K562 (cell line): ENCODE results near the gene C16orf95. TPM values are rescaled to one million over a fixed set of nuclear protein-coding genes. Genes with fewer than 3 reads are reported as not detected.

Source experiments
- ATAC-seq: fragments of 200-7000 bp; cut with Tn5 transposase; 3 replicates; pipeline ENCODE4 v1.9.1; 2020; ENCODE audit warnings: moderate library complexity
- BruUV-seq: library from RNA; stranded (reverse); fragments of 400-500 nt; replicated peaks from 2 replicates; lab custom pipeline; 2021; lab: Mats Ljungman, UMichigan
- CTCF ChIA-PET: fragments of 300-600 bp; formaldehyde crosslinking; extraction: SDS; loops from one replicate; lab custom pipeline; 2021; ENCODE audit warnings: low intra/inter-chr PET ratio; lab: Yijun Ruan, JAX
- POLR2A ChIA-PET: fragments of 300-600, 350-650 bp; sonication (Branson Sonifier 250); formaldehyde crosslinking; extraction: SDS; loops from one replicate; lab custom pipeline; 2021; ENCODE audit warnings: antibody characterized with exemption, inconsistent platforms; lab: Yijun Ruan, JAX
- DNase-seq, 4 experiments: peaks; one replicate each; pipeline versions ENCODE4 v3.0.0 to v3.0.0-alpha.2; 2011 to 2018; ENCODE audit warnings: low spot score in 3 of 4, mixed read lengths in 3 of 4; ENCODE audit errors: extremely low read depth in 1 of 4
- FAIRE-seq: peaks from 2 replicates; lab custom pipeline; 2011; peaks lifted over from hg19 to GRCh38; lab: Jason Lieb, UNC
- H2AFZ ChIP-seq: 2 replicates; pipeline ENCODE4 v1.6.0; 2011; ENCODE audit warnings: low read depth, low read length, control low read depth, inconsistent platforms
- H3K27ac ChIP-seq: fragments of 200-600 bp; 3 replicates; pipeline ENCODE4 v1.8.0; 2011; ENCODE audit warnings: low read depth, mild to moderate bottlenecking, control low read depth, inconsistent platforms, low read length, moderate library complexity, mixed read lengths; ENCODE audit errors: extremely low read depth
- H3K27me3 ChIP-seq, 2 experiments: fragments of 300-600 bp in 1 of 2; 2 replicates in 1 of 2; 3 replicates in 1 of 2; pipeline versions ENCODE4 v1.6.0 to v1.8.0; 2011; ENCODE audit warnings: inconsistent platforms in 2 of 2, low read length in 2 of 2, mild to moderate bottlenecking in 1 of 2, mixed read lengths in 1 of 2, moderate library complexity in 1 of 2; ENCODE audit not compliant: control insufficient read depth in 2 of 2, insufficient read depth in 2 of 2
- H3K36me3 ChIP-seq: fragments of 300-600 bp; 3 replicates; pipeline ENCODE4 v1.8.0; 2011; ENCODE audit warnings: mild to moderate bottlenecking, low read length, inconsistent platforms; ENCODE audit not compliant: control insufficient read depth, insufficient read depth
- H3K4me1 ChIP-seq, 2 experiments: fragments of 200-600 bp in 1 of 2; replicated peaks in 1 of 2; 2 replicates in 1 of 2; 3 replicates in 1 of 2; pipeline versions ENCODE4 v1.5.1 to v1.8.0; 2011; ENCODE audit warnings: inconsistent platforms in 2 of 2, low read length in 2 of 2, mild to moderate bottlenecking in 1 of 2, mixed read lengths in 1 of 2, moderate library complexity in 1 of 2; ENCODE audit not compliant: control insufficient read depth in 2 of 2, insufficient read depth in 2 of 2
- H3K4me2 ChIP-seq: 2 replicates; pipeline ENCODE4 v1.6.1; 2011; ENCODE audit warnings: low read length, control low read depth, inconsistent platforms, mixed read lengths; ENCODE audit not compliant: insufficient read depth
- H3K4me3 ChIP-seq: fragments of 200-600 bp; sonication (generic), shearing (Covaris generic); 2 replicates; pipeline ENCODE4 v1.5.1; 2016; ENCODE audit warnings: control low read depth, inconsistent platforms
- H3K79me2 ChIP-seq: fragments of 200-600 bp; 3 replicates; pipeline ENCODE4 v1.8.0; 2011; ENCODE audit warnings: low read length, inconsistent platforms; ENCODE audit not compliant: control insufficient read depth, insufficient read depth
- H3K9ac ChIP-seq, 2 experiments: 2 replicates each; pipeline versions ENCODE4 v1.6.0 to v1.6.1; 2011; ENCODE audit warnings: low read depth in 2 of 2, low read length in 2 of 2, control low read depth in 1 of 2, inconsistent platforms in 1 of 2, mild to moderate bottlenecking in 1 of 2, mixed read lengths in 1 of 2; ENCODE audit not compliant: insufficient read depth in 1 of 2
- H3K9me1 ChIP-seq: one replicate; pipeline ENCODE4 v1.6.0; 2011; ENCODE audit warnings: inconsistent platforms, mild to moderate bottlenecking, low read length, moderate library complexity; ENCODE audit not compliant: control insufficient read depth, insufficient read depth
- H3K9me3 ChIP-seq: replicated peaks from 2 replicates; pipeline ENCODE4 v1.5.1; 2011; ENCODE audit warnings: low read depth, low read length, inconsistent platforms; ENCODE audit not compliant: control insufficient read depth, insufficient read depth
- H4K20me1 ChIP-seq: replicated peaks from 2 replicates; pipeline ENCODE4 v1.6.1; 2011; ENCODE audit warnings: low read length, inconsistent platforms, mixed read lengths; ENCODE audit not compliant: control insufficient read depth, insufficient read depth
- EGR1 ChIP-seq: fragments of 450-650 bp; conservative IDR thresholded peaks from 2 replicates; pipeline ENCODE4 v1.6.1; 2017; ENCODE audit warnings: mild to moderate bottlenecking
- FOXJ2 ChIP-seq: fragments of 200-800 bp; sonication (Bioruptor generic); IDR thresholded peaks from 2 replicates; pipeline ENCODE4 v1.6.1; 2016; ENCODE audit warnings: missing genetic modification characterization, missing compliant biosample characterization
- HDAC1 ChIP-seq, 2 experiments: fragments of 450-650 bp; IDR thresholded peaks; 2 replicates each; pipeline ENCODE4 v1.6.1; 2016 to 2017; ENCODE audit warnings: inconsistent platforms in 1 of 2, mild to moderate bottlenecking in 1 of 2, moderate library complexity in 1 of 2
- RBM15 ChIP-seq: fragments of 200-400 bp; formaldehyde crosslinking; IDR thresholded peaks from 2 replicates; pipeline ENCODE4 v1.6.1; 2018; ENCODE audit warnings: mild to moderate bottlenecking, low read length, moderate library complexity; ENCODE audit not compliant: insufficient read depth
- TAF1 ChIP-seq: IDR thresholded peaks from 2 replicates; pipeline ENCODE4 v1.6.1; 2011; ENCODE audit warnings: mild to moderate bottlenecking, low read length, moderate library complexity; ENCODE audit not compliant: insufficient read depth, control insufficient read depth, severe bottlenecking; ENCODE audit errors: extremely low read depth
- ZFP91 ChIP-seq: sonication (generic); formaldehyde crosslinking; IDR thresholded peaks from 2 replicates; pipeline ENCODE4 v1.8.0; 2022; ENCODE audit warnings: mild to moderate bottlenecking, missing genetic modification reagents
- ZNF436 ChIP-seq: fragments of 250-450, 450-650 bp; sonication (Bioruptor Pico); formaldehyde crosslinking; IDR thresholded peaks from 2 replicates; pipeline ENCODE4 v1.7.0; 2020; ENCODE audit warnings: mild to moderate bottlenecking
- WGBS: fragments of 100-300 bp; shearing (Covaris generic); methylation state at CpG from one replicate; pipeline ENCODE4 v1.1.6; 2016; ENCODE audit warnings: low coverage, mixed read lengths; ENCODE audit not compliant: insufficient coverage; ENCODE audit errors: missing lambda C conversion rate; 5-methylcytosine and 5-hydroxymethylcytosine counted together
- in situ Hi-C: fragments of 300-500 bp; cut with MboI; formaldehyde crosslinking; loops from 4 replicates; pipeline ENCODE4 v1.15.0; 2018; ENCODE audit warnings: inconsistent platforms, mixed read lengths
- intact Hi-C: fragments of 100-400 bp; cut with micrococcal nuclease; formaldehyde crosslinking; loops from 2 replicates; pipeline ENCODE4 v1.14.2; 2022
- polyA plus RNA-seq, 8 experiments: library from polyadenylated mRNA; depleted of rRNA in 4 of 8; stranded (reverse) in 5 of 8; unstranded in 3 of 8; fragments of >200 nt; fragmentation: Nextera tagmentation in 2 of 8; fragmentation: Illumina TruSeq in 1 of 8; extraction: Ambion mirVana in 2 of 8; extraction: Trizol in 1 of 8; gene quantifications; 2 replicates each; pipeline versions ENCODE4 v1.2.1 to v1.2.3, GENCODE V29; 2011 to 2014; ENCODE audit warnings: inconsistent platforms in 1 of 8, missing spikeins in 1 of 8
- total RNA-seq, 7 experiments: library from RNA; depleted of rRNA in 6 of 7; stranded (reverse); fragments of >200 nt in 6 of 7; fragmentation: Illumina TruSeq in 2 of 7; extraction: Trizol in 2 of 7; gene quantifications; 2 replicates each; pipeline versions ENCODE4 v1.2.1 to v1.2.3, GENCODE V29; 2011 to 2021; ENCODE audit warnings: low replicate concordance in 1 of 7

Gene C16orf95
- total and polyA plus RNA-seq, 9 of the 15 experiments (the other 6 are each of a cell fraction or from before 2014, with no cell fraction given) = 6.5 to 20.5 (median 9.4) TPM

GRCh38 chr16:87351320-87351698 is 34.1 kb upstream of the C16orf95 start:
- Histone ChIP-seq H3K79me2 (peaks cover 6% of the 10 kb centered on the region), H3K4me2 (no peak overlapping the region), H2AFZ (no peak overlapping the region), H3K36me3 (peaks cover 29% of the 10 kb centered on the region; the same call in 2 of the 3 replicates), H3K27ac (no peak overlapping the region), H3K4me3 (no peak overlapping the region), H3K9me1 (peaks cover 5% of the 10 kb centered on the region), H4K20me1 (no peaks in the 10 kb centered on the region; the same call in 1 of the 2 replicates), H3K9ac (no peak overlapping the region), H3K4me1 (peaks cover 0 to 13% of the 10 kb centered on the region in 2 experiments; a peak in 1 of 5 replicates), H3K27me3 (no peaks in the 10 kb centered on the region), H3K9me3 (no peaks in the 10 kb centered on the region)
- ATAC-seq (no peak), DNase-seq (no peak), FAIRE-seq (no peak)
- 72% methylated on average over 9 of the region's 9 CpGs for WGBS
- no TSS peak for BruUV-seq
- ChIA-PET CTCF (no interaction called here), POLR2A (interaction anchor here (0.6 to 1.4 kb wide), 2 partner anchors 10 to 42 kb away, joined by 3 read pairs; no protein-coding TSS in a partner anchor)
- no peak for TF ChIP-seq FOXJ2 (tag)
- no peak for TF ChIP-seq TAF1
- TF ChIP-seq ZNF436 (CRISPR knock-in tag) = no peak
- no peak for TF ChIP-seq HDAC1 (IDR thresholded peaks at IDR 0.05)
- no peak for TF ChIP-seq ZFP91 (CRISPR knock-in tag)
- TF ChIP-seq EGR1 = no peak
- TF ChIP-seq RBM15 = no peak
- in situ Hi-C loops = no loop called here
- intact Hi-C loops = no loop called here
